Large intestine (tissue), 12 donors: ENCODE data around the gene RNASE11. TPM values are rescaled to one million over a fixed set of nuclear protein-coding genes. Genes with fewer than 3 reads are reported as not detected.
A peak's percentile ranks its signal among the peaks of the same experiment; 100 is the strongest.

ENCODE experiments used
- DNase-seq, 2 donors: peaks; one replicate each; pipeline versions ENCODE4 v3.0.0 to v3.0.0-alpha.2; 2013
- H3K27ac ChIP-seq: one replicate; pipeline ENCODE4 v1.5.1; 2013; ENCODE audit warnings: low read length
- H3K27me3 ChIP-seq: 2 replicates; pipeline ENCODE4 v1.6.1; 2013; ENCODE audit warnings: low read length; ENCODE audit not compliant: control insufficient read depth, insufficient read depth
- H3K36me3 ChIP-seq: 2 replicates; pipeline ENCODE4 v1.6.1; 2013; ENCODE audit warnings: low read length; ENCODE audit not compliant: control insufficient read depth, insufficient read depth
- H3K4me1 ChIP-seq: one replicate; pipeline ENCODE4 v1.6.1; 2013; ENCODE audit warnings: low read length; ENCODE audit not compliant: control insufficient read depth, insufficient read depth
- H3K4me3 ChIP-seq: one replicate; pipeline ENCODE4 v1.5.1; 2013; ENCODE audit warnings: low read length
- H3K9me3 ChIP-seq: one replicate; pipeline ENCODE4 v1.6.1; 2013; ENCODE audit warnings: mild to moderate bottlenecking, low read depth, low read length, moderate library complexity; ENCODE audit not compliant: control insufficient read depth
- WGBS: methylation state at CpG from one replicate; pipeline ENCODE4 v1.1.5; 2013; ENCODE audit warnings: low lambda C conversion rate; ENCODE audit not compliant: insufficient coverage; 5-methylcytosine and 5-hydroxymethylcytosine counted together
- long read RNA-seq, 11 donors: transcript quantifications; one replicate each; lab custom pipeline, GENCODE V29; 2026
- polyA plus RNA-seq: library from polyadenylated mRNA; unstranded; fragments of 120-200 nt; gene quantifications from one replicate; pipeline ENCODE4 v1.2.1, GENCODE V29; 2013

The RNASE11 gene
- polyA plus RNA-seq, result not detected
- long read RNA-seq, donor 1, result 0 reads
- long read RNA-seq, donor 2, result 0 reads
- long read RNA-seq, donor 3, result 0 reads
- long read RNA-seq, donor 4, result 0 reads
- long read RNA-seq, donor 5, result 0 reads
- long read RNA-seq, donor 6, result 0 reads
- long read RNA-seq, donor 7, result 0 reads
- long read RNA-seq, donor 8, result 0 reads
- long read RNA-seq, donor 9, result 0 reads
- long read RNA-seq, donor 10, result 0 reads
- long read RNA-seq, donor 11, result 0 reads

DNA sequence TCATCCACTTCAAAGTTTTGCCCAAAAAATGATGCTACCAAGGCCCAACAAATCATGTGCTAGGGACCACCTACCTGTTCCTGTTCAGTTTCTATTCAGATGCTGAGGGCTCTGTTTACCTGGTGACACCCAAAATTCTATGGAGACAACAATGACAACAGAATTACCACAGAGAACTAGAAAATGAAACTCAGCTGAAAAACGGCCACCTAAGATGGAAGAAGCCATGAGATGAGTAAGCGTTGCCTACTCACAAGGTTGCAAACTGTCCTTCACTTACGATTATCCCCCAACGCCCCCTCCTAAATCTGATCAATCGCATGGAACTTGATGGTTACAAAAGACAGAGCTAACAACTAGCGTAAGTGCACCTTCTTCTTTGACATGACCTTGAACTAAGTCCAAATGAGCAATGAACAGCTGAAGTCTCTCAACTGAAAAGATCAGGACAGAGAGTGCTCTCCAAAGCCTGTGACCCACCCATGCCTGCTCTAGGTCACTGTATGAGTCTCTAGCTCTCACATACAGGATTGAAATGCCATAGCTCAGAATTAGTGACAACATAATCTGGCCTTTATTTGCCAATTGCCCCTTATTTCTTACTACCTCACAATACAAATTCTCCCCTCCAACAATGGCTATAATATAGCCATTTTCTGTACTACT lies at the start of gene RNASE11:
Gene RNASE11, minus strand, starts transcription at position 513 of the 666 bp plus-strand sequence.
- H3K4me3 ChIP-seq, result no peak within 1 kb of the TSS
- H3K4me1 ChIP-seq, result no peaks in the 10 kb centered on the region
- no CpG with 5 or more reads among the region's 6 CpGs for WGBS
- no peak within 1 kb of the TSS for H3K27ac ChIP-seq
- no peaks in the 10 kb centered on the region for H3K36me3 ChIP-seq
- DNase-seq, result no peak
- no peaks in the 10 kb centered on the region for H3K9me3 ChIP-seq
- peaks cover 8% of the 10 kb centered on the region for H3K27me3 ChIP-seq

DNA sequence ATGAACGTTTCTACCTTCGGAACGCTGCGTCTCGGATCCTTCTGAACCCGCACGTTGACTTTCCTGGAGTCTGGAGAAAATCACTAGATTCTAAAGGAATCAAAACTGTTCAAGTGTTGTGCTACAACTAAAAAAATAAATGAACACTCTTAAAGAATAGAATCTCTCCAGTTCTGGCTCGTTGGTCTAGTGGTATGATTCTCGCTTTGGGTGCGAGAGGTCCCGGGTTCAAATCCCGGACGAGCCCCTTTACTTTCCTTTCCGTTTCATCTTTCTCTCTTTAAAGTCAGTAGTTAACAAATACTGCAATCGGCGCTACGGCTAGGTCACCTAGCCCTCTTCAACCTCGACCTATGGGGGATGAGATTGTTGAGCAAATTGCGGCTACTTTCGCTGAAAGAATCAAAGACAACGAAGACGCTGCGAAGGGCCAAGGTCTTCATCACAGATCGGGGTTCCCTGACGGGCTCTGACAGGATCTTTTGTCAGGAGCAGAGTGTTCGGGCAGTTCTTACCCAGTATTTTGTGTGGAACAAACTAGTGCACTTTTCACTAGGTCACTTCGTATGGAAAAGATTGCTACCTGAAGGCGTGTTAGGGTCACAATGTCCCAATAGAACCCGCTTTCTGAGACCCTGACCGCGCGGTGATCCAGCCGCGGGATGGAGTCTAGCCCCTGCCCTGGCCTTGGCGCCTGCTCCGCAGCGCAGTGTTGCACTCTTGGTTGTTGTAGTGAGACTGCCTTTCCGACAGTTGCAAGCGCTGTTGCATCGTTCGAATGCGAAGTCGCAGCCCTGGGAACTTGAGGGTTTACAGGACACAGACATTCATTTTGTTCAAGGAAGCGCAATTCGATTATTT lies 45.3 kb upstream of the RNASE11 start:
- Histone ChIP-seq H3K36me3 (no peaks in the 10 kb centered on the region), H3K4me1 (peaks cover 7% of the 10 kb centered on the region), H3K4me3 (peak overlapping the region; percentile 56), H3K27me3 (peaks cover 32% of the 10 kb centered on the region), H3K27ac (no peak overlapping the region), H3K9me3 (no peaks in the 10 kb centered on the region)
- peak in 1 of 2 donors; percentile 70 for DNase-seq
- 5% methylated on average over 7 of the region's 45 CpGs for WGBS

DNA sequence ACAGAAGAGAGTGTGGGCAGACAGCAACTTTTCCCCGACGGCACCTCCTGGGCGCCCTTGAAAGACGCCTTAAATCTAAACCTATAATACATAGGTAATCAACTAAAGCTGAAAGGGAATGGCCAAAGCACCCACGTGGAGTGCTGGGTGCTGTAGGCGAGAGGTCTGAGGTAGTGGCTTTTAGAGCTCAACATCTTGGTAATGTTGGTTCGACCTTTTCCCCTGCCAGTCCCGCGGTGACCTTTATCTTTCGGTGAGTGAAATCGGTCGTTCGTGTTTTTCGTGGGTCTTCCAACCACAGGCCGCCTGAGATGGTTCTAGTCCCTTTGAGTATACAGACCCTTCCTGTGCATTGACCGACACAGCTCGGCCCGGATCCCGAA lies 44.6 kb upstream of the RNASE11 start:
- WGBS, result no CpG with 5 or more reads among the region's 19 CpGs
- Histone ChIP-seq H3K9me3 (no peaks in the 10 kb centered on the region), H3K4me1 (peaks cover 7% of the 10 kb centered on the region), H3K4me3 (peak overlapping the region; percentile 56), H3K27ac (no peak overlapping the region), H3K36me3 (no peaks in the 10 kb centered on the region), H3K27me3 (peaks cover 38% of the 10 kb centered on the region)
- peak in 1 of 2 donors; percentile 29 for DNase-seq

DNA sequence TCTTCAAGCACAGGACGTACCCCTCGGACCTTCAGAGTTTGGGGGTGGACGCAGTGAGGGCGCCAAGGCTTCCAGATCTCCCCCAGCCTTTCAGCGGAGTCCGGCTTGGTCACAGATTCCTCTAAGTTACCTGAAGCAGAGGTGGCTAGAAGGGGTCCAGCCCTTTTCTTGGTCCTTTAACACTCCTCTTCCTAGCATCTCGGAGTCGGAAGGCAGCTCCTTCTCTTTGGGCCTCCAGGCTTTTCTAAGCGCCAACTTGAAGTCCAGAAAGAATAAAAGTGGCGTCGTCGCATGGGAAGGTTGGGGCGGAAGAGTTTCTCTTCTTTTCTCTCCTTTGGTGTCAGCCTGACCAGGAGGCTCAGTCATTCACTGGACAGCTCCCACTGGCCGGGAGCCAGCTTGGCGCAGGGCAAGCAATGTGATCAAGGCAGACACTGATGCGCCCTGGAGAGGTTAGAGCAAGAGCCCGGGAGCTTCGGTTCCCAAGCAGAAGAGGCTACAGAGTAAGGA lies 44.1 kb upstream of the RNASE11 start:
- H3K9me3 ChIP-seq, result no peaks in the 10 kb centered on the region
- H3K36me3 ChIP-seq, result no peaks in the 10 kb centered on the region
- DNase-seq, result peak in 1 of 2 donors; percentile 55
- no CpG with 5 or more reads among the region's 18 CpGs for WGBS
- H3K27me3 ChIP-seq, result peaks cover 41% of the 10 kb centered on the region
- H3K27ac ChIP-seq, result no peak overlapping the region
- peaks cover 7% of the 10 kb centered on the region for H3K4me1 ChIP-seq
- H3K4me3 ChIP-seq, result peak overlapping the region; percentile 56

DNA sequence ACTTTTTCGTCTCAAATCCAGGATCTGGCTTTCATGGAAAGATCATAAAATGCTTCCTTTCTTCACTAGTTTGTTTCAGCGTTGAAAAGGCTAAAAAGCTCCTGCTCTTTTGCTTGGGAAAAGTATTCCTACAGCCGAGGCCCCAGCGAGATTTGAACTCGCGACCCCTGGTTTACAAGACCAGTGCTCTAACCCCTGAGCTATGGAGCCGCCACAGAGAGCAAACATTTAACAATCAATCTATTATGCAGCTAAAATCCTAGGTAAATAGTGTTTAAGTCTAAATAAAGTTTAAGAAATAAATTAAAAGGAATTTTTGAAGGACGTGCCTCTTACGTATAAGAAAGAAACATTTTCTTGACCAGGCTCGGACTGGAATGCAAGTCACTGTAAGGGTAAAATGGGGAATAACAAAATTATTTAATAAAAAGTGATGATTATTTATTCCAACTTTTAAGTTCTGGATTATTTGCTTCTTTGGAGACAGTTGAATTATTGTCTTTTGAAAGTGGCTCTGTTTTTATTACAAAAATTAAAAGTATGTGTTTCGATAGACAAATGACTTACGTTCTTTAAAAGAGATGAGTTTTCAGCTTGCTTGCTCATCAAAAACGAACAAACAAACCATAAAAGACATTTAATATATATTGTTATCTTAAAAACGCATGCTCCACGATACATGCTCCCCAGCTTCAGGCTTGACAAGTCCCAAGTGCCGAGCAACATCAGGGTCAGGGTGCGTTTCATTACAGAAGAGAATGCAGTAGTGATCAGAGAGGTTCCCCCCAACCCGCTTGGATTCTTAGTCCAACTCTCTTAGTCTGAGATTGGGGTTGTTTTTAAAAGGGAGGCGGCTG lies 43.5 kb upstream of the RNASE11 start:
- Histone ChIP-seq H3K4me1 (peaks cover 7% of the 10 kb centered on the region), H3K27ac (peak overlapping the region; percentile 33), H3K4me3 (peak overlapping the region; percentile 56), H3K27me3 (peaks cover 46% of the 10 kb centered on the region), H3K36me3 (no peaks in the 10 kb centered on the region), H3K9me3 (no peaks in the 10 kb centered on the region)
- WGBS, result 0% methylated on average over 3 of the region's 19 CpGs
- DNase-seq, result no peak

DNA sequence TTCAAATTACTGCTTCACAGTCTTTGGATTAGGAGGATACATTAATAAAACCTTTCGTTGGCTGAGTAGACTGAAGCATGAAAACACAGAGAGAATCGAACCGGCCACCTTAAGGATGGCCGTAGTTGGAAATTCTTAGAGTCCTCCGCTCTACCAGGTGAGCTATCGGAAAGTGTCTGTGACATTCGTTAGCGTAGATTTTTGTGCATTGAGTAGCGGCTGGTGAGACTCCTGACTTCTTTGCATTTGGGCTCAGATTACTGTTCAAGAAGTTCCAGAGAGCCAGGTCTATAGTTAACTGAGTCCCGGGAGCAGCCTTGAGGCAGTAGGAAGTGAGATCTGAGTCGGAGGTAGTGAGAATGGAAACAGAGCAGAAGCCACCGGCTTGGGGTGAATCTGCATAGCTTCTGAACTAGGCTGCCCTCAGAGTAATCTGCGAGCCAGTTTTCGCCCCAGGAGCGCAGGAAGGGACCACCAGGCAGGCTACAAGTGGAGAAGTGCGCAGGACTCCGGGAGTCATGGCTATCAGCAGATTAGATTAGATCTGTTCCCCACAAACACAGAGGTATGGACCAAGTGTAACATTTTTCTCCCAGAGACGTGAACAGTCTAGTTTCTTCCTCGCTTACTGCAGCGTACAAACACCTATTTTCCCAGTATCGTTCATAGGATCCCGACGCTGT lies 42.7 kb upstream of the RNASE11 start:
- Histone ChIP-seq H3K4me3 (peak overlapping the region; percentile 56), H3K36me3 (no peaks in the 10 kb centered on the region), H3K9me3 (no peaks in the 10 kb centered on the region), H3K27ac (peak overlapping the region; percentile 33), H3K4me1 (peaks cover 8% of the 10 kb centered on the region), H3K27me3 (peaks cover 53% of the 10 kb centered on the region)
- peak; percentile 66 to 77 for DNase-seq
- WGBS, result no CpG with 5 or more reads among the region's 23 CpGs

DNA sequence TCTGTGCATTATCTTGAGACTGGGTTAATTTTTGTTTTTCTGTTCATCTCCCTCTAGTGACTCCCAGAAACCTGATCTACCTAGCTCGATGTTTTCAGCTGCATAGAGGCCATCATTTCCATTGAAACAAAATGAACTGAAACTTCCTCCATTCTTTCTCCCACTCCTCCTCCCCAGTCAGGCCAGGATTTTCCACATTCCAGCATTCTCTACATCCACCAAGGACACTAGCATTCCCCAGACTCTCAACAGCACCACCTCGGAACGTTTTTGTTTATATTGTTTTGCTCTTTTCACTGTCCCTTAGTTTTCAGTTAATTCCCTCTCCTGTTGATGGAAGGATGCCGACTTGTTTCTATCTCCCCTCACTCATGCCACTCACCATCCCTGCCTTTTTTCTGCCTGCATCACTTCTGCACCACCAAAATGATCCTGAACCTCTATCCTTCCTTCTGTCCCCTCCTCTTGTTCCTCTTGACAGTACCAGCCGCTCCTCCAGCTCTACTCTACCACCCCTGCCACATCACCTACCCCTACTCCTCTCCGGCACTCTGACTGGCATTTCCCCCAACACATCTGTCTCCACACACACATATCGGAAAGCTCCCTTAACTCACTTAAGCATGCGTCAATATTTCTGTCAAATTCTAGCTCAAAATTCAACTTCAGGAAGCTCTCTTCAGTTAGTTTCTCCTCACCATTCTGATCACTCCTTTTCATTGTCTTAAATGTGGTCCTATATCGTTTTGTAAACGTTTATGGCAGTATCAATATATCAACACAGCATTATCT lies 40.5 kb upstream of the RNASE11 start:
- H3K4me3 ChIP-seq, result no peak overlapping the region
- H3K4me1 ChIP-seq, result peaks cover 12% of the 10 kb centered on the region
- DNase-seq, result no peak
- 38% methylated on average over 8 of the region's 10 CpGs for WGBS
- no peaks in the 10 kb centered on the region for H3K36me3 ChIP-seq
- peaks cover 62% of the 10 kb centered on the region for H3K27me3 ChIP-seq
- H3K27ac ChIP-seq, result no peak overlapping the region
- H3K9me3 ChIP-seq, result no peaks in the 10 kb centered on the region

DNA sequence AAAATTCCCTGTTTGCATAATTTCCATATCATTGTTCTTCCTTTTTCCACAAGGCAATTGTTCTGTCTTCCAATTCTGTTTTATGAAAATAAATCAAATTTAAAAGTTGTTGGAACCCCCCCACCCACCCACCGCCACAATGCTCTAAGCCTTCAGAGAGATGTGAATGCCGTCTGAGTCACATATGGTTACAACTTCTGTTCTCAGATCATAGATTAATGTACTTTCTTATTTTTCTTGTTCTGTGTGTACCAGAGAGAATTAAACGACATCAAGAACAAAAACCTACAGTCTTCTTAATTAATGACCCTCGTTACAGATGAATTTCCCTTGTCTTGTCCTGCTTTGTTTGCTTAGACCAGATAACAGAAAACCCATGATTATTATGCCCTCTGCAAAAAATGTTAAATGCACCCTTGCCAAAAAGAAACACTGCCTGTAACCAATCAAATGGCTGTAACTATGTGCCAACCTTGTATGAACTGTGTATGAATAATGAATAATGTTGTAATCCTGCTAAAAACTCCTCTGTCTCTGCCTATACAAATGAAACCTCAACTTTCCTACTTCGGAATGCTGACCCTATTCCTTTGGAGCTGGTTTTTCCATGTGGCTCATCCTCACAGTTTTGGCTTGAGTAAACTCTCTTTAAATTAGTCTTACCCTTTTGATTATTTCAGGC lies 39.7 kb upstream of the RNASE11 start:
- H3K27me3 ChIP-seq, result peaks cover 68% of the 10 kb centered on the region
- H3K27ac ChIP-seq, result no peak overlapping the region
- peaks cover 12% of the 10 kb centered on the region for H3K4me1 ChIP-seq
- no peak for DNase-seq
- no peak overlapping the region for H3K4me3 ChIP-seq
- 67% methylated on average over 3 of the region's 5 CpGs for WGBS
- H3K36me3 ChIP-seq, result no peaks in the 10 kb centered on the region
- H3K9me3 ChIP-seq, result no peaks in the 10 kb centered on the region
